Transverse colon (tissue), 4 donors: Measurements from ENCODE around the gene SEPTIN6. TPM values are rescaled to one million over a fixed set of nuclear protein-coding genes. Genes with fewer than 3 reads are reported as not detected.

Experiments used
- DNase-seq: peaks from one replicate; pipeline ENCODE4 v3.0.0-alpha.2; 2019
- H3K27ac ChIP-seq, 4 donors: fragments of 200-600 bp; sonication (generic); 2 replicates each; pipeline ENCODE4 v1.5.1; 2016 to 2018; ENCODE audit warnings: inconsistent platforms in 4 of 4
- H3K27me3 ChIP-seq: fragments of 200-600 bp; sonication (generic); 2 replicates; pipeline ENCODE4 v1.5.1; 2017; ENCODE audit warnings: inconsistent platforms
- H3K36me3 ChIP-seq, 4 donors: fragments of 200-600 bp; sonication (generic); 2 replicates each; pipeline ENCODE4 v1.5.1; 2017 to 2019; ENCODE audit warnings: inconsistent platforms in 4 of 4
- H3K4me1 ChIP-seq, 4 donors: fragments of 200-600 bp; sonication (generic); 2 replicates each; pipeline ENCODE4 v1.5.1; 2017 to 2020; ENCODE audit warnings: inconsistent platforms in 4 of 4
- H3K4me3 ChIP-seq, 4 donors: fragments of 200-600 bp; sonication (generic); 1 replicate in 1 of 4; 2 replicates in 3 of 4; pipeline versions ENCODE4 v1.5.1 to v1.6.1; 2017 to 2019; ENCODE audit warnings: inconsistent platforms in 4 of 4
- H3K9me3 ChIP-seq, 2 donors: fragments of 200-600 bp; sonication (generic); 2 replicates each; pipeline ENCODE4 v1.5.1; 2017 to 2019; ENCODE audit warnings: inconsistent platforms in 2 of 2
- EP300 ChIP-seq: sonication (generic); formaldehyde crosslinking; IDR thresholded peaks from one replicate; pipeline ENCODE4 v1.6.1; 2017; ENCODE audit warnings: antibody characterized with exemption, low read depth
- POLR2A ChIP-seq: fragments of 450-650 bp; IDR thresholded peaks from one replicate; pipeline ENCODE4 v1.6.1; 2016; ENCODE audit warnings: antibody characterized with exemption, mild to moderate bottlenecking, moderate library complexity
- POLR2AphosphoS5 ChIP-seq, 3 donors: sonication (generic); formaldehyde crosslinking; IDR thresholded peaks; one replicate each; pipeline ENCODE4 v1.6.1; 2016; ENCODE audit warnings: antibody characterized with exemption in 3 of 3
- WGBS, 2 donors: methylation state at CpG; one replicate each; pipeline ENCODE4 v1.1.5; 2018; ENCODE audit warnings: low coverage in 1 of 2; 5-methylcytosine and 5-hydroxymethylcytosine counted together
- in situ Hi-C, 4 donors: fragments of 200-750 bp; cut with MboI; loops; one replicate each; pipeline versions ENCODE4 v1.15.0 to v1.15.1; 2017; ENCODE audit warnings: low sequenced_read_pairs in 3 of 4, low pct_ligation_motif_present in 1 of 4, low pct_unique_long_range_greater_than_20kb in 1 of 4
- intact Hi-C: fragments of 100-400 bp; cut with DNase I; formaldehyde crosslinking; loops from one replicate; pipeline ENCODE4 v1.15.1; 2023; ENCODE audit warnings: low total_unique reads
- total RNA-seq, 4 donors: library from RNA; depleted of rRNA; stranded (reverse); fragments of >200 nt; gene quantifications; one replicate each; pipeline ENCODE4 v1.1.0, GENCODE V29; 2016
- TF ChIP-seq, protein P1 (sequence below), 5 experiments: fragments of 200-600 bp in 3 of 5; fragments of 450-650 bp in 2 of 5; sonication (generic) in 3 of 5; IDR thresholded peaks; 1 replicate in 2 of 5; 2 replicates in 3 of 5; pipeline ENCODE4 v1.5.1; 2016 to 2017; ENCODE audit warnings: antibody characterized with exemption in 5 of 5, inconsistent platforms in 3 of 5, mild to moderate bottlenecking in 2 of 5, moderate library complexity in 1 of 5

Gene SEPTIN6
- total RNA-seq = 10 to 100 TPM in 3 of 4 donors, 1 to 10 TPM in 1; 9.4 to 88.2 (median 21.8) TPM

DNA sequence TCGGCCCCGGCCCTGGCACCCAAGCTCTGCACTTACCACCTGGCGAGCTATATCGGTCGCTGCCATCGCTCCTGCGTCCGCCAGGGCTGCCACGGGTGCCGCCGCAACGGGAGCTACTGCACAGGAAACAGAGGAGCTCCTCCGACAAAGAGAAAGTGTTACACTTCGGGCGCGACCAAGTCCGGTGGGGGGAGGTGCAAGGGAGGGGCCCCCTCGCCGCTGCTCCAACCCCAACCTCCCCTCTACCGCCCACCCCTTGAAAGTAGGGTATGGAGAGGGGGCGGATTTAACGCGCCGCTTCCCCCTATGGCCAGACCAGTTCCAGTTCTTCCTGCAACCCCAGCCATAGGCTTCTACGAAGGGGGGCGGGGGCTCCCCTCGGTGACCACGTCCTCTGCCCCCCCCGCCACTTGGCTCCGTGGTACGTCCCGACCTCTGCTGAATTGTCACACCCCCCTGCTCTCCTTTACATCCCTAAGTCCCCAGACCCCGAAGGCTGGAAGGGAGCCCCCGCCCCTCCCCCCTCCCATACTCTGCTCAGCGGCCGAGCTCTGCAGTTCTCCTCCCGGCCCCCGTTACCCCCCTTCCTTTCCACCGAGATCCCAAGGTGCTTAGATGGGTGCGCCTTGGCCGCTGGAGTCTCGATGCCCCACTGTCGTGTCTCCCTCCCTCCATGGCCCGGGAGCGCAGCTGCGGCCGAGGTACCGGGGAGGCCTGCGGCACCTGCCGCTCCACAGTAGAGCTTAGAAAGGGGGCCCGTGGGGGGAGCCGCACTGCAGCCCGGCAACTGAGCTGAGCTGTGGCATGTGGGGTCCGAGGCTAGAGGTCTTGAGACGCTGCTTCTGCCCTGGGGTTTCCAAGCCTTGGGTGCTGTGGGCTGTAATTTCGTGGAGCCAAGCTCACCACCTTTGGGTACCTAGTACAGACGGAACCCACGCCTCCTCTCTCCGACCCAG lies at the start of gene SEPTIN6:
TSS of gene SEPTIN6 (minus strand) at position 129 of the 956 bp plus-strand sequence. CDS start at position 66, 63 bp downstream.
- 44% methylated on average over 58 of the region's 59 CpGs; no CpG with 5 or more reads in 1 of the 2 donors for WGBS, 2 donors
- peak; percentile 82 for DNase-seq
- intact Hi-C loops = no loop called here
- no peaks in the 10 kb centered on the region for H3K36me3 ChIP-seq
- in situ Hi-C loops = no loop called here
- H3K27ac ChIP-seq = peak within 1 kb of the TSS; percentile 86 to 93 (median 89)
- H3K4me1 ChIP-seq = peaks cover 0 to 6% (median 0%) of the 10 kb centered on the region in 4 donors
- H3K27me3 ChIP-seq = no peaks in the 10 kb centered on the region
- TF ChIP-seq POLR2AphosphoS5 (IDR thresholded peaks at IDR 0.05) (peak; percentile 88 to 91 (median 89)), POLR2A (peak; percentile 78), EP300 (no peak)
- TF ChIP-seq, protein P1, sequence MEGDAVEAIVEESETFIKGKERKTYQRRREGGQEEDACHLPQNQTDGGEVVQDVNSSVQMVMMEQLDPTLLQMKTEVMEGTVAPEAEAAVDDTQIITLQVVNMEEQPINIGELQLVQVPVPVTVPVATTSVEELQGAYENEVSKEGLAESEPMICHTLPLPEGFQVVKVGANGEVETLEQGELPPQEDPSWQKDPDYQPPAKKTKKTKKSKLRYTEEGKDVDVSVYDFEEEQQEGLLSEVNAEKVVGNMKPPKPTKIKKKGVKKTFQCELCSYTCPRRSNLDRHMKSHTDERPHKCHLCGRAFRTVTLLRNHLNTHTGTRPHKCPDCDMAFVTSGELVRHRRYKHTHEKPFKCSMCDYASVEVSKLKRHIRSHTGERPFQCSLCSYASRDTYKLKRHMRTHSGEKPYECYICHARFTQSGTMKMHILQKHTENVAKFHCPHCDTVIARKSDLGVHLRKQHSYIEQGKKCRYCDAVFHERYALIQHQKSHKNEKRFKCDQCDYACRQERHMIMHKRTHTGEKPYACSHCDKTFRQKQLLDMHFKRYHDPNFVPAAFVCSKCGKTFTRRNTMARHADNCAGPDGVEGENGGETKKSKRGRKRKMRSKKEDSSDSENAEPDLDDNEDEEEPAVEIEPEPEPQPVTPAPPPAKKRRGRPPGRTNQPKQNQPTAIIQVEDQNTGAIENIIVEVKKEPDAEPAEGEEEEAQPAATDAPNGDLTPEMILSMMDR (IDR thresholded peaks at IDR 0.05) = peak in 4 of 5 experiments; percentile 8 to 39 (median 26)
- H3K9me3 ChIP-seq = no peaks in the 10 kb centered on the region
- peak within 1 kb of the TSS; percentile 58 to 83 (median 71) for H3K4me3 ChIP-seq

DNA sequence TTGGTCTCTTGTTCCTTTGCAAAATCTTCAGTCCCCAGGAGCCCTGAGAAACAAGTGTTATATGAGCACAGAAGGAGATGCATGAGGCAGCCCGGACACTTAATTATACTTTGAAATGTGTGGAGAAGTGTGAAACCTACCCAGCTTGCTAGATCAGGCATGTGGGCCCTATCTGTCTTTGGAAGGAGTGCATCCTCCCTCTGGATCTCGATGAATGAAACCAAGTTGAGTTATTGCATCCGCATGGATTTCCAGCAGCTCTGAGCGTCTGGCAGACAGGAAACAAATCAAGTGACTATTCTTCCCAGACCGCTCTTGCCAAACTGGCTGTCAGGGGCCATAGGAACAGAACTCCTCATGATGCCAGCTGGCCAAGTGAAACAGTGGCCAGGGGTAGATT lies 45.8 kb upstream of the SEPTIN6 start:
- TF ChIP-seq POLR2A = no peak
- no peak for TF ChIP-seq POLR2AphosphoS5 (IDR thresholded peaks at IDR 0.05)
- TF ChIP-seq, protein P1 (IDR thresholded peaks at IDR 0.05) = no peak
- no peak for TF ChIP-seq EP300
- no peaks in the 10 kb centered on the region for H3K4me1 ChIP-seq

GRCh38 chrX:119736206-119736764 lies 43.3 kb upstream of the SEPTIN6 start:
- intact Hi-C loops = no loop called here
- TF ChIP-seq EP300 (no peak), POLR2A (no peak), POLR2AphosphoS5 (IDR thresholded peaks at IDR 0.05) (no peak)
- TF ChIP-seq, protein P1 (IDR thresholded peaks at IDR 0.05) = no peak
- WGBS, 2 donors = 77 to 100% methylated on average over 1 to 12 of the region's 12 CpGs
- no peaks in the 10 kb centered on the region for H3K4me1 ChIP-seq
- no peak overlapping the region for H3K4me3 ChIP-seq
- no peak overlapping the region for H3K27ac ChIP-seq
- H3K9me3 ChIP-seq = no peaks in the 10 kb centered on the region
- H3K36me3 ChIP-seq = no peaks in the 10 kb centered on the region
- no peak for DNase-seq
- in situ Hi-C loops = loop anchor here in 2 of 4 donors (10.0 to 25.0 kb wide), 2 partner anchors 221 to 224 kb away; no protein-coding TSS in a partner anchor
- no peaks in the 10 kb centered on the region for H3K27me3 ChIP-seq

More for the DNA sequence above, 45.8 kb upstream of the SEPTIN6 start:
- no peak for DNase-seq
- Histone ChIP-seq H3K27ac (no peak overlapping the region), H3K36me3 (no peaks in the 10 kb centered on the region), H3K27me3 (no peaks in the 10 kb centered on the region), H3K9me3 (no peaks in the 10 kb centered on the region), H3K4me3 (no peak overlapping the region)
- 63% methylated on average over 3 to 5 of the region's 5 CpGs for WGBS, 2 donors
- in situ Hi-C loops = loop anchor here in 2 of 4 donors (10.0 to 25.0 kb wide), 2 partner anchors 224 to 226 kb away; no protein-coding TSS in a partner anchor
- intact Hi-C loops = no loop called here

GRCh38 chrX:119735467-119735866 lies 42.5 kb upstream of the SEPTIN6 start:
- H3K4me1 ChIP-seq = no peaks in the 10 kb centered on the region
- 87% methylated on average over 6 of the region's 6 CpGs; no CpG with 5 or more reads in 1 of the 2 donors for WGBS, 2 donors
- TF ChIP-seq POLR2A = no peak
- TF ChIP-seq, protein P1 (IDR thresholded peaks at IDR 0.05) = no peak
- TF ChIP-seq POLR2AphosphoS5 (IDR thresholded peaks at IDR 0.05) = no peak
- TF ChIP-seq EP300 = no peak
- no peaks in the 10 kb centered on the region for H3K27me3 ChIP-seq
- H3K27ac ChIP-seq = no peak overlapping the region
- no peak for DNase-seq
- no peak overlapping the region for H3K4me3 ChIP-seq
- H3K9me3 ChIP-seq = no peaks in the 10 kb centered on the region
- H3K36me3 ChIP-seq = no peaks in the 10 kb centered on the region
- in situ Hi-C loops = loop anchor here in 2 of 4 donors (10.0 to 25.0 kb wide), 2 partner anchors 221 to 223 kb away; no protein-coding TSS in a partner anchor
- intact Hi-C loops = no loop called here
